ENCODE results near the gene C1QTNF8. TPM values are rescaled to one million over a fixed set of nuclear protein-coding genes. Genes with fewer than 3 reads are reported as not detected.

The C1QTNF8 gene
- total RNA-seq, 1 donor: not detected

DNA sequence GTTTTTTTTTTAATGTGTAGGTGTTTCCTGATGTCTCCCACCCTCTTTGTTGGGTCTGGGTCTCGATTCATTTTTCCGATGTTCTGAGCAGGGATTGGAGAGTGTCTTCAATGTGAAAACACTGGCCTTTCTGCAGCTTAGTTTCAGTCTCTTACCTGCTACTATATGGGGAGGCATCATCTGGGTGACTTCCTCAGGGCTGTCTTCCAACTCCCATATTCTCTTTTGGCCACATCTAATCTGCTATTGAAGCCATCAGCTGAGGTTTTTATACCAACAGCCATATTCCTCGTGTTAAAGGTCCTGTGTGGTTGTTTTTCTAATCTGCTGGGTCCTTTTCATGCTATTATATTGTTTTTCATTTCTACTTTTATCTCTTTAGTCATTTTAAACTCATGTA lies 36.7 kb downstream of the C1QTNF8 start:
- TF ChIP-seq, protein P1, sequence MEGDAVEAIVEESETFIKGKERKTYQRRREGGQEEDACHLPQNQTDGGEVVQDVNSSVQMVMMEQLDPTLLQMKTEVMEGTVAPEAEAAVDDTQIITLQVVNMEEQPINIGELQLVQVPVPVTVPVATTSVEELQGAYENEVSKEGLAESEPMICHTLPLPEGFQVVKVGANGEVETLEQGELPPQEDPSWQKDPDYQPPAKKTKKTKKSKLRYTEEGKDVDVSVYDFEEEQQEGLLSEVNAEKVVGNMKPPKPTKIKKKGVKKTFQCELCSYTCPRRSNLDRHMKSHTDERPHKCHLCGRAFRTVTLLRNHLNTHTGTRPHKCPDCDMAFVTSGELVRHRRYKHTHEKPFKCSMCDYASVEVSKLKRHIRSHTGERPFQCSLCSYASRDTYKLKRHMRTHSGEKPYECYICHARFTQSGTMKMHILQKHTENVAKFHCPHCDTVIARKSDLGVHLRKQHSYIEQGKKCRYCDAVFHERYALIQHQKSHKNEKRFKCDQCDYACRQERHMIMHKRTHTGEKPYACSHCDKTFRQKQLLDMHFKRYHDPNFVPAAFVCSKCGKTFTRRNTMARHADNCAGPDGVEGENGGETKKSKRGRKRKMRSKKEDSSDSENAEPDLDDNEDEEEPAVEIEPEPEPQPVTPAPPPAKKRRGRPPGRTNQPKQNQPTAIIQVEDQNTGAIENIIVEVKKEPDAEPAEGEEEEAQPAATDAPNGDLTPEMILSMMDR (IDR thresholded peaks at IDR 0.05; ENCODE audit: insufficient read depth, low read length): no peak
- H3K4me3 ChIP-seq (ENCODE audit: low read depth, low read length): no peak overlapping the region
- no peak for DNase-seq (ENCODE audit: low read depth)

GRCh38 chr16:1058216-1058615 lies 37.8 kb downstream of the C1QTNF8 start:
- DNase-seq (ENCODE audit: low read depth): no peak
- TF ChIP-seq, protein P1 (IDR thresholded peaks at IDR 0.05; ENCODE audit: insufficient read depth, low read length): no peak
- H3K4me3 ChIP-seq (ENCODE audit: low read depth, low read length): no peak overlapping the region

GRCh38 chr16:1057252-1057932 lies 38.7 kb downstream of the C1QTNF8 start:
- H3K4me3 ChIP-seq (ENCODE audit: low read depth, low read length): no peak overlapping the region
- TF ChIP-seq, protein P1 (IDR thresholded peaks at IDR 0.05; ENCODE audit: insufficient read depth, low read length): peak; percentile 77
- peak; percentile 4 for DNase-seq (ENCODE audit: low read depth)

GRCh38 chr16:1056196-1056595 lies 39.8 kb downstream of the C1QTNF8 start:
- TF ChIP-seq, protein P1 (IDR thresholded peaks at IDR 0.05; ENCODE audit: insufficient read depth, low read length): no peak
- no peak overlapping the region for H3K4me3 ChIP-seq (ENCODE audit: low read depth, low read length)
- DNase-seq (ENCODE audit: low read depth): no peak

DNA sequence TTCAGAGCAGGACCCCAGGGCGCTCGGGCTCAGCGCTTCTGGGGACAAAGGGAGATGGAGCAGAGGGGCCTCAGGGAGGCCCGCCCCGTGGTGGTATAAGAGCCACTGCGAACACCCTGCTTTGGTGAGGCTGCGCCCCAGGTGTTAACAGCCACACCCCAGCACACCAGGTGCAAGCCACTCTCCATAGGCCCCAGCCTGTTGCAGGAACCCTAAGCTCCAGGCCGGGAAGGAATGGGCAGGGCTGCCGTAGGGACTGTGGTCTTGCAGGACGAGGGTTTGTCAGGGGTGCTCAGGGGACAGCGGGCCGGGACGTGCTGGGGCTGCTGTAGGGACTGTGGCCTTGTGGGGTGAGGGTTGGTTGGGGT lies 40.5 kb downstream of the C1QTNF8 start:
- TF ChIP-seq, protein P1 (IDR thresholded peaks at IDR 0.05; ENCODE audit: insufficient read depth, low read length): no peak
- DNase-seq (ENCODE audit: low read depth): no peak
- H3K4me3 ChIP-seq (ENCODE audit: low read depth, low read length): no peak overlapping the region

DNA sequence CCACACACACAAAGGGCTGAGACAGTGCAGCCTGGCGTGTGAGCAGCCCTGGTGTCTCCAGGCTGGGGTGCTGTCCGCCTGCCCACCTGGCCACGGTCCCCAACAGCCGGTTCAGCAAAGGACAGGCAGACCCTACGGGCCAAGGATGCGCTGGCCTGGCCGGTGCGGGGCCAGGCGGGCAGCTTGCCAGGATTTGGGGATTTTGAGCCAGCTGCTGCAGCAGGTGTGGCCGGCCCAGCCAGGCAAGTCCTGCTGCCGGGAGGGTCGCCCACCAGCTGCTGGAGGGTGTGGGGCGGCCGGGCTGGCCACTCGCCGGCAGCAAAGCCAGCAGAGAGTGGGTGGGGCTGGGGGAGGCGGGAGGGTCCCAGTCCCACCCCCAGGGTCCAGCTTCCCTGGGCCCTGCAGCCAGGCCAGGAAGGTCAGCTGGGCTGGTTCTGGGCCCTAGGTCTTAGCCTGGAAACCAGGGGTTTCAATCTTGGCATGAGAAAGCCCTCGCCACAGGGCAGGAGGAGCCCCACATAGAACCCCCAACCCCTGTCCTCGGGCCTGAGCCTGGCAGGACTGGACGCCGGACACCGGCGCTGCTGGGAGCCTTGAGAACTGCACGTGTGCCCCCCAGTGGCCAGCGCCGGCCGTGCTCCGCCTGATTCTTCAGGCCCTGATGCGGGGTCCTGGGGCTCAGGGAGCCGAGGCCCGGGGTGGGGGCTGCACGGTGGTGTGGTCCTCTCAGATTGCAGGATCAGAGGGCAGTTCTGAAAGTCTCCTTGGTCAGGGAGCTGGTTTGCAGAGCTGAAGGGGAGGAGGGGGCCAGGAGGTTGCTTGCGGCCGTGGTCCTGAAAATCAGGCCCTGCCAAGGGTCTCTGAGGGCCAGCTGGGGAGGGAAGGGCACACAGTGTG lies 41.1 kb downstream of the C1QTNF8 start:
- H3K4me3 ChIP-seq (ENCODE audit: low read depth, low read length): no peak overlapping the region
- DNase-seq (ENCODE audit: low read depth): peak; percentile 49
- TF ChIP-seq, protein P1 (IDR thresholded peaks at IDR 0.05; ENCODE audit: insufficient read depth, low read length): peak; percentile 84

Data from fibroblast of the aortic adventitia (primary cell).